Mesenchymal stem cell (in vitro differentiated cells and primary cell): Measurements from ENCODE around the gene ITPKB.
A peak's percentile ranks its signal among the peaks of the same experiment; 100 is the strongest.

Experiments used
- DNase-seq: peaks from one replicate; pipeline ENCODE4 v3.0.0-alpha.2; 2013
- H2AFZ ChIP-seq: one replicate; pipeline ENCODE4 v1.6.1; 2013; ENCODE audit warnings: low read depth, mild to moderate bottlenecking, control low read depth, inconsistent platforms, low read length, moderate library complexity
- H2AK5ac ChIP-seq: 2 replicates; pipeline ENCODE4 v1.6.1; 2013; ENCODE audit warnings: low read length, moderate library complexity, mild to moderate bottlenecking, inconsistent platforms; ENCODE audit not compliant: severe bottlenecking
- H2BK120ac ChIP-seq: one replicate; pipeline ENCODE4 v1.6.1; 2013; ENCODE audit warnings: low read depth, mild to moderate bottlenecking, inconsistent platforms, low read length, moderate library complexity
- H2BK12ac ChIP-seq, 2 experiments: one replicate each; pipeline ENCODE4 v1.6.1; 2013; ENCODE audit warnings: inconsistent platforms in 2 of 2, low read length in 2 of 2, mild to moderate bottlenecking in 2 of 2, moderate library complexity in 2 of 2, control low read depth in 1 of 2
- H2BK15ac ChIP-seq: one replicate; pipeline ENCODE4 v1.6.1; 2013; ENCODE audit warnings: mild to moderate bottlenecking, low read depth, inconsistent platforms; ENCODE audit not compliant: poor library complexity, severe bottlenecking
- H2BK5ac ChIP-seq: 2 replicates; pipeline ENCODE4 v1.6.1; 2013; ENCODE audit warnings: low read depth, mild to moderate bottlenecking, low read length, control low read depth, inconsistent platforms; ENCODE audit not compliant: poor library complexity, severe bottlenecking
- H3K14ac ChIP-seq, 2 experiments: one replicate each; pipeline ENCODE4 v1.6.1; 2013; ENCODE audit warnings: inconsistent platforms in 2 of 2, low read length in 2 of 2, control low read depth in 1 of 2, mild to moderate bottlenecking in 1 of 2, moderate library complexity in 1 of 2
- H3K18ac ChIP-seq, 2 experiments: one replicate each; pipeline ENCODE4 v1.6.1; 2013; ENCODE audit warnings: inconsistent platforms in 2 of 2, low read length in 2 of 2, control low read depth in 1 of 2, low read depth in 1 of 2, mild to moderate bottlenecking in 1 of 2
- H3K23ac ChIP-seq, 2 experiments: one replicate each; pipeline ENCODE4 v1.6.1; 2013; ENCODE audit warnings: inconsistent platforms in 2 of 2, low read length in 2 of 2, mild to moderate bottlenecking in 2 of 2, moderate library complexity in 2 of 2, control low read depth in 1 of 2
- H3K27ac ChIP-seq: 2 replicates; pipeline ENCODE4 v1.5.1; 2013; ENCODE audit warnings: mild to moderate bottlenecking, moderate library complexity, low read length, control low read depth, inconsistent platforms; ENCODE audit not compliant: poor library complexity, severe bottlenecking
- H3K27me3 ChIP-seq, 2 experiments: 2 replicates each; pipeline versions ENCODE4 v1.6.1 to v1.7.0; 2013; ENCODE audit warnings: low read length in 2 of 2, mild to moderate bottlenecking in 2 of 2, moderate library complexity in 2 of 2, control low read depth in 1 of 2, inconsistent platforms in 1 of 2; ENCODE audit not compliant: control insufficient read depth in 1 of 2, insufficient read depth in 1 of 2
- H3K36me3 ChIP-seq, 2 experiments: 2 replicates each; pipeline versions ENCODE4 v1.6.1 to v1.7.0; 2013; ENCODE audit warnings: low read length in 2 of 2, control low read depth in 1 of 2, inconsistent platforms in 1 of 2, low read depth in 1 of 2, mild to moderate bottlenecking in 1 of 2; ENCODE audit not compliant: insufficient read depth in 2 of 2, control insufficient read depth in 1 of 2
- H3K4ac ChIP-seq, 2 experiments: one replicate each; pipeline ENCODE4 v1.6.1; 2013; ENCODE audit warnings: inconsistent platforms in 2 of 2, low read length in 2 of 2, mild to moderate bottlenecking in 2 of 2, moderate library complexity in 2 of 2, control low read depth in 1 of 2, low read depth in 1 of 2
- H3K4me1 ChIP-seq: 2 replicates; pipeline ENCODE4 v1.6.1; 2013; ENCODE audit warnings: low read depth, low read length, control low read depth; ENCODE audit not compliant: control insufficient read depth, insufficient read depth
- H3K4me2 ChIP-seq: 2 replicates; pipeline ENCODE4 v1.6.1; 2013; ENCODE audit warnings: low read length, mild to moderate bottlenecking, inconsistent platforms; ENCODE audit not compliant: poor library complexity, severe bottlenecking
- H3K4me3 ChIP-seq, 2 experiments: 2 replicates each; pipeline versions ENCODE4 v1.5.1 to v1.7.0; 2013; ENCODE audit warnings: low read length in 2 of 2, mild to moderate bottlenecking in 2 of 2, control low read depth in 1 of 2, low read depth in 1 of 2; ENCODE audit not compliant: insufficient read depth in 1 of 2
- H3K79me1 ChIP-seq: replicated peaks from 2 replicates; pipeline ENCODE4 v1.6.1; 2013; ENCODE audit warnings: mild to moderate bottlenecking, control low read depth, low read length, inconsistent platforms; ENCODE audit not compliant: poor library complexity, severe bottlenecking
- H3K9ac ChIP-seq: 2 replicates; pipeline ENCODE4 v1.7.0; 2013; ENCODE audit warnings: mild to moderate bottlenecking, low read length, moderate library complexity
- H3K9me3 ChIP-seq: 2 replicates; pipeline ENCODE4 v1.7.0; 2013; ENCODE audit warnings: mild to moderate bottlenecking, low read length; ENCODE audit not compliant: control insufficient read depth
- H4K8ac ChIP-seq: one replicate; pipeline ENCODE4 v1.6.1; 2013; ENCODE audit warnings: inconsistent platforms, mild to moderate bottlenecking, low read length, moderate library complexity
- H4K91ac ChIP-seq: one replicate; pipeline ENCODE4 v1.6.1; 2013; ENCODE audit warnings: mild to moderate bottlenecking, low read length, inconsistent platforms
- whole genome bisulfite sequencing: methylation state at CpG from one replicate; pipeline ENCODE4 v1.1.7; 2013; ENCODE audit warnings: mixed read lengths; 5-methylcytosine and 5-hydroxymethylcytosine counted together

ITPKB gene

GRCh38 chr1:226731257-226731893 lies 7.7 kb downstream of the ITPKB start:
- no peak overlapping the region for H4K8ac ChIP-seq
- H3K4me3 ChIP-seq, result no peak overlapping the region
- no peaks in the 10 kb centered on the region for H3K27me3 ChIP-seq
- H2BK120ac ChIP-seq, result no peak overlapping the region
- H3K36me3 ChIP-seq, result peaks cover 13 to 52% of the 10 kb centered on the region in 2 experiments
- peaks cover 40% of the 10 kb centered on the region for H3K79me1 ChIP-seq
- peak overlapping the region; percentile 19 for H2AK5ac ChIP-seq
- DNase-seq, result no peak
- no peaks in the 10 kb centered on the region for H3K9me3 ChIP-seq
- 93% methylated on average over 3 of the region's 3 CpGs for WGBS
- no peak overlapping the region for H3K18ac ChIP-seq
- no peak overlapping the region for H4K91ac ChIP-seq
- H2AFZ ChIP-seq, result no peak overlapping the region
- H3K27ac ChIP-seq, result no peak overlapping the region
- no peak overlapping the region for H3K14ac ChIP-seq
- H2BK5ac ChIP-seq, result no peak overlapping the region
- H2BK12ac ChIP-seq, result no peak overlapping the region
- no peak overlapping the region for H3K9ac ChIP-seq
- no peak overlapping the region for H2BK15ac ChIP-seq
- no peak overlapping the region for H3K4ac ChIP-seq
- H3K4me2 ChIP-seq, result no peak overlapping the region
- peaks cover 14% of the 10 kb centered on the region for H3K4me1 ChIP-seq
- H3K23ac ChIP-seq, result no peak overlapping the region

- Histone ChIP-seq H2BK120ac (no peak overlapping the region), H2BK12ac (no peak overlapping the region), H3K4me1 (peaks cover 10% of the 10 kb centered on the region), H2BK5ac (no peak overlapping the region), H3K4me3 (no peak overlapping the region), H3K4ac (no peak overlapping the region), H2BK15ac (no peak overlapping the region), H3K14ac (no peak overlapping the region), H3K36me3 (peaks cover 7 to 47% of the 10 kb centered on the region in 2 experiments), H3K79me1 (peaks cover 39% of the 10 kb centered on the region), H2AFZ (no peak overlapping the region), H2AK5ac (no peak overlapping the region), H3K23ac (no peak overlapping the region), H3K27ac (no peak overlapping the region), H3K4me2 (no peak overlapping the region), H3K18ac (no peak overlapping the region), H4K8ac (no peak overlapping the region), H3K27me3 (no peaks in the 10 kb centered on the region), H4K91ac (no peak overlapping the region), H3K9me3 (no peaks in the 10 kb centered on the region), H3K9ac (no peak overlapping the region)
- no peak for DNase-seq
- no CpG with 5 or more reads among the region's 3 CpGs for whole genome bisulfite sequencing
Observed at GRCh38 chr1:226730836-226731235, 8.2 kb downstream of the ITPKB start.

GRCh38 chr1:226730071-226730470 lies 9.0 kb downstream of the ITPKB start:
- Histone ChIP-seq H2BK5ac (no peak overlapping the region), H3K9ac (no peak overlapping the region), H3K27me3 (no peaks in the 10 kb centered on the region), H2BK12ac (no peak overlapping the region), H2AK5ac (no peak overlapping the region), H3K14ac (no peak overlapping the region), H3K4me1 (peaks cover 9% of the 10 kb centered on the region), H3K23ac (no peak overlapping the region), H3K9me3 (no peaks in the 10 kb centered on the region), H2AFZ (no peak overlapping the region), H3K4ac (no peak overlapping the region), H3K4me2 (no peak overlapping the region), H3K27ac (no peak overlapping the region), H4K91ac (no peak overlapping the region), H3K79me1 (peaks cover 38% of the 10 kb centered on the region), H3K36me3 (peaks cover 3 to 39% of the 10 kb centered on the region in 2 experiments), H2BK120ac (no peak overlapping the region), H3K18ac (no peak overlapping the region), H4K8ac (no peak overlapping the region), H3K4me3 (no peak overlapping the region), H2BK15ac (no peak overlapping the region)
- DNase-seq, result no peak
- 83% methylated on average over 1 of the region's 1 CpG for WGBS

GRCh38 chr1:226728448-226728847 lies 10.6 kb downstream of the ITPKB start:
- 92% methylated on average over 6 of the region's 6 CpGs for WGBS
- Histone ChIP-seq H4K91ac (no peak overlapping the region), H3K36me3 (peaks cover 3 to 24% of the 10 kb centered on the region in 2 experiments), H4K8ac (no peak overlapping the region), H3K27ac (no peak overlapping the region), H2BK5ac (no peak overlapping the region), H2AK5ac (no peak overlapping the region), H3K23ac (no peak overlapping the region), H3K27me3 (no peaks in the 10 kb centered on the region), H2BK120ac (no peak overlapping the region), H3K4me1 (peaks cover 18% of the 10 kb centered on the region), H2AFZ (no peak overlapping the region), H3K9me3 (no peaks in the 10 kb centered on the region), H3K4me2 (no peak overlapping the region), H2BK15ac (no peak overlapping the region), H3K18ac (no peak overlapping the region), H3K14ac (no peak overlapping the region), H3K79me1 (peaks cover 40% of the 10 kb centered on the region), H2BK12ac (no peak overlapping the region), H3K4me3 (no peak overlapping the region), H3K4ac (no peak overlapping the region), H3K9ac (no peak overlapping the region)
- no peak for DNase-seq
